Activated T-helper 9 cell treated with anti-CD3 and anti-CD28 coated beads, Interleukin-2, amount 50 U/mL, for 16 hours (primary cell): ENCODE data around the gene PLA2G12A.

ENCODE experiments used
- DNase-seq: peaks from one replicate; pipeline ENCODE4 v3.0.0-alpha.2; 2020; ENCODE audit warnings: low read depth

Gene PLA2G12A

GRCh38 chr4:109676886-109677285, 53.0 kb downstream of the PLA2G12A start:
- no peak for DNase-seq

- DNase-seq = no peak
Observed at GRCh38 chr4:109675843-109676242, 54.0 kb downstream of the PLA2G12A start.

- DNase-seq = no peak
Observed at GRCh38 chr4:109675181-109675580, 54.7 kb downstream of the PLA2G12A start.

GRCh38 chr4:109673303-109673702, 56.6 kb downstream of the PLA2G12A start:
- DNase-seq = no peak

- DNase-seq = no peak
Observed at GRCh38 chr4:109672169-109672930, 57.5 kb downstream of the PLA2G12A start.

- no peak for DNase-seq
Observed at GRCh38 chr4:109671350-109671749, 58.5 kb downstream of the PLA2G12A start.

GRCh38 chr4:109665783-109666485, 63.9 kb downstream of the PLA2G12A start:
- DNase-seq = no peak

- no peak for DNase-seq
Observed at GRCh38 chr4:109662771-109663170, 67.1 kb downstream of the PLA2G12A start.

- DNase-seq = no peak
Observed at GRCh38 chr4:109662116-109662515, 67.8 kb downstream of the PLA2G12A start.
